Uterus (tissue), 2 donors: ENCODE measurements around the gene KIF20B.

ENCODE experiments used
- CTCF ChIP-seq, 4 experiments: fragments of 200-600 bp in 2 of 4; fragments of 450-650 bp in 2 of 4; sonication (generic) in 2 of 4; IDR thresholded peaks; one replicate each; pipeline ENCODE4 v1.5.1; 2016 to 2019; ENCODE audit warnings: antibody characterized with exemption in 4 of 4, mild to moderate bottlenecking in 2 of 4, moderate library complexity in 1 of 4
- POLR2A ChIP-seq, 2 donors: fragments of 450-650 bp; IDR thresholded peaks; one replicate each; pipeline ENCODE4 v1.6.1; 2016; ENCODE audit warnings: antibody characterized with exemption in 2 of 2, mild to moderate bottlenecking in 1 of 2, moderate library complexity in 1 of 2

GRCh38 chr10:89705466-89705865 lies 4.1 kb downstream of the KIF20B start:
- no peak for TF ChIP-seq CTCF (IDR thresholded peaks at IDR 0.05)
- no peak for TF ChIP-seq POLR2A (IDR thresholded peaks at IDR 0.05)
